ENCODE measurements around the gene CACYBP. TPM values are rescaled to one million over a fixed set of nuclear protein-coding genes. Genes with fewer than 3 reads are reported as not detected.
A peak's percentile ranks its signal among the peaks of the same experiment; 100 is the strongest.
"Not testable (repeated sequence)": the region's sequence is repeated elsewhere in the genome, so short reads cannot be mapped to it uniquely, and the experiment has no call there.

The CACYBP gene
- total RNA-seq, 2 donors from 2014 or later, result 345 to 354 TPM

GRCh38 chr1:175033953-175034352 is 34.2 kb downstream of the CACYBP start:
- ATAC-seq, result no peak
- Mint-ChIP-seq H3K9me3 (no peaks in the 10 kb centered on the region), H3K36me3 (no peaks in the 10 kb centered on the region), H3K27ac (no peak overlapping the region)
- no peak for DNase-seq (ENCODE audit: low spot score in 2 of 2)

DNA sequence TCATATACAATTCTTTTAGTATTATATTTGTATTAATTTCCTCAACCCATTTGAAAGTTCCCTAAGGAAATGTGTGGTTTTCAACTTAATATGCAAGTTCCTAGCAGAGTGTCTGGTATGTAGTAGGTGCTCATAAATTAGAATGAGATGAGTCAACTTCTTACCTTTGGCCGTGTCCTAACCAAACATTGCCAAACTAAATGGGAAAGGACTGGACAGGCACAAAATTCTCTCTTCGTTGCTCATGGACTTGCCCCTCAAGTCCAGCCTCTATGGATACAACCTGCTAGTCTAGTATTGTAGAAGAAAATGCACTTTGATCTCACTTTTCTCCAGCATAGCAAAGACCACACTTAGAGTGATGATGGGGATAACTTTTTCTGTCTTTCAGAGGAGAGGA is 35.0 kb downstream of the CACYBP start:
- DNase-seq (ENCODE audit: low spot score in 2 of 2) (no peak), ATAC-seq (no peak)

DNA sequence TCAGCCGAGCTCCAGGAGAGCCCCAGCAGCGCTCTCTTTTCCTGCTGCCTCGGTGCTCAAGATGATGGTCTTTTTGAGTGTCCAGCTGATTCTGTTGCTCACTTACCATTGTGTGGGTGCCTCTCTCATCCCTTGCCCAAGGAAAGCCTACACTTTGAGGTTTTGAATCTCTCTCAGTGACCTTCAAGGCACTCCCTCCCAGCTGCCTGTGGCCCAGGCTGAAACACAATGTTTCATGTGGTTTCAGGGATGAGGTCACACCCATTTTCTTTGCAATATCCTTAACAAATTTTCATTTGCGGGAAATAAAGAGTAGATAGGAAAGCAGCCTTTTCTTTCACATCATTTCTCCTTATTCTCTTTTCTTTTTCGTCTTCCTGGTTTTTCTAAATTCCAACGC is 36.1 kb downstream of the CACYBP start:
- ATAC-seq (peak in 1 of 2 donors; percentile 44), DNase-seq (ENCODE audit: low spot score in 2 of 2) (no peak)
- Mint-ChIP-seq H3K36me3 (no peaks in the 10 kb centered on the region), H3K27ac (no peak overlapping the region), H3K9me3 (no peaks in the 10 kb centered on the region)

More for the DNA sequence above, 35.0 kb downstream of the CACYBP start:
- no peaks in the 10 kb centered on the region for H3K36me3 Mint-ChIP-seq
- H3K9me3 Mint-ChIP-seq, result no peaks in the 10 kb centered on the region
- H3K27ac Mint-ChIP-seq, result no peak overlapping the region

GRCh38 chr1:175036476-175036875 is 36.7 kb downstream of the CACYBP start:
- ATAC-seq, result no peak
- Mint-ChIP-seq H3K9me3 (no peaks in the 10 kb centered on the region), H3K36me3 (no peaks in the 10 kb centered on the region), H3K27ac (no peak overlapping the region)
- no peak for DNase-seq (ENCODE audit: low spot score in 2 of 2)

GRCh38 chr1:175037416-175037815 is 37.7 kb downstream of the CACYBP start:
- H3K9me3 Mint-ChIP-seq, result no peaks in the 10 kb centered on the region
- DNase-seq (ENCODE audit: low spot score in 2 of 2), result no peak
- ATAC-seq, result no peak
- H3K27ac Mint-ChIP-seq, result no peak overlapping the region
- H3K36me3 Mint-ChIP-seq, result no peaks in the 10 kb centered on the region

DNA sequence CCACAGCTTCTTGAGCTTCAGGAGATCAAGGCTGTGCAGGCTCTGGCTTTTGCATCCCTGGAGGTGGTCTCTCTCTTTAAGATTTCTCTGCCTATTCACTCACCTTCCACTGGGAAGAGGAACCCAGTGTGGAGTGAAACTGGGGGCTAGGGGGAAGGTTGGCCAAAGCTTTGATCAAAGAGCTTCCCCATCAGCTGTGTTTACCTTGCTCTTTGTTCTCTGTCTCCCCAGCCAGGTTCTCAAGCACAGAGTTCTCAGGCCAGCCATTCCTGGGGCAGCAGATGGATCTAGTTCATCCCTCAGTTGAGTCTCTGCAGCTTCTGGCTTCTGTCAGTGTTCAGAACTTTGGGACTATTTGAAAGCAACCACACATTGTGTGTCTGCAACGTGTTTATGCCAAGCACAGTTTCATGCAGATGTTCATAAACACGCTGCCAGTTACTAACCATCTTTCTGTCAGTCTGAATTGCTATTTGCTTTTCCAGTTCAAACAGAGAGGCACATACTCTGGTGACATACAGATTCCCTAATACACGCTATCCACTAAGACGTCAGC is 40.7 kb downstream of the CACYBP start:
- ATAC-seq, result no peak
- Mint-ChIP-seq H3K27ac (no peak overlapping the region), H3K36me3 (no peaks in the 10 kb centered on the region), H3K9me3 (no peaks in the 10 kb centered on the region)
- DNase-seq (ENCODE audit: low spot score in 2 of 2), result no peak

DNA sequence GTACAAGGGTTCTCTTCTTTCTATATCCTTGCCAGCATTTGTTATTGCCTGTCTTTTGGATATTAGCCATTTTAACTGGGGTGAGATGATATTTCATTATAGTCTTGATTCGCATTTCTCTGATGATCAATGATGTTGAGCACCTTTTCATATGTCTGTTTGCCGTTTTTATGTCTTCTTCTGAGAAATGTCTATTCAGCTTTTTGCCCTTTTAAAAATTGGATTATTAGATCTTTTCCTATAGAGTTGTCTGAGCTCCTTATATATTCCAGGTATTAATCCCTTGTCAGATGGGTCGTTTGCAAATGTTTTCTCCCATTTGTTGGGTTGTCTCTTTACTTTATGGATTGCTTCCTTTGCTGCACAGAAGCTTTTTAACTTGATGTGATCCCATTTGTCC is 42.9 kb downstream of the CACYBP start:
- DNase-seq (ENCODE audit: low spot score in 2 of 2), result no peak
- Mint-ChIP-seq H3K9me3 (no peaks in the 10 kb centered on the region), H3K36me3 (no peaks in the 10 kb centered on the region), H3K27ac (no peak overlapping the region)
- no peak for ATAC-seq

DNA sequence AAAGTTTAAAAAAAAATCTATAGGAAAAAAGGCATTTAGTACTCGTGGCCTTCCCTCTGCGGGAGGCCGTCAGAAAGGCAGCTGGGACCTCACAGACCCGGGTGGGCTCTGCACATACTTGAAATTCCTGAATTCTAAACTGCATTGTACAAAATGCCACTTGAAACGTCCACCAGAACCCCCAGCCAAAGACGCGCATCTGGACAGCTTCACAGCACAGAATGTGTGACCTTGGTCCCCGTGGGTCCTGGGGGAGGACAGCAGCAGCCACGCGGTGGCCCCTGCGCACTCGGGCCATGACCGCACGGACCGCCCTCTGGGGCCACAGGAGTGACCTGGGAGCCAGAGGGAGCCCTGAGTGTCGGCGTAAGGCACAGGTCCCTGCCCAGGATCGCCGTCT is 44.1 kb downstream of the CACYBP start:
- no peaks in the 10 kb centered on the region for H3K9me3 Mint-ChIP-seq
- no peak for DNase-seq (ENCODE audit: low spot score in 2 of 2)
- H3K27ac Mint-ChIP-seq, result no peak overlapping the region
- no peak for ATAC-seq
- no peaks in the 10 kb centered on the region for H3K36me3 Mint-ChIP-seq

DNA sequence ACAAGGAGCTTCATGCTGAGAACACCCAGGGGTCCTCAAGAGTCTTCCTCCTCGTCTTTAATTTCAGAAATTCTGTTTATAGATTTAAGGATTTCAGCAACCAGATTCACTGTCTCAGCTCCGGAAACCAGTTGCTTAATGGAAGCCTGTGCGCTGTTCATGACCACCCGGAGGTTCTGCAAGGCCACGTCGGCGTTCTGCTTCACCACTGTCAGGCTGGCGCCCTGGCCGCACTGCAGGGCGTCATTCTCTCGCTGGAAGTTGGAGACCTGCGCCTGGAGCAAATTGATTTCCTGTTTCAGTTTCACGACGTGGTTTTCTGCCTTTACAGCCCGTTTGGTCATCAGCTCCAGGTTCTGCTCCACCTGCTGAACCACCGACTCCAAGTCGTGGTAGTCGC is 44.8 kb downstream of the CACYBP start:
- not testable (repeated sequence) for H3K27ac Mint-ChIP-seq; H3K9me3 Mint-ChIP-seq; DNase-seq (ENCODE audit: low spot score in 2 of 2); ATAC-seq; H3K36me3 Mint-ChIP-seq

GRCh38 chr1:175045097-175045496 is 45.4 kb downstream of the CACYBP start:
- H3K27ac Mint-ChIP-seq, result no peak overlapping the region
- H3K9me3 Mint-ChIP-seq, result no peaks in the 10 kb centered on the region
- DNase-seq (ENCODE audit: low spot score in 2 of 2), result no peak
- no peak for ATAC-seq
- no peaks in the 10 kb centered on the region for H3K36me3 Mint-ChIP-seq

- H3K36me3 Mint-ChIP-seq, result no peaks in the 10 kb centered on the region
These were observed 45.8 kb downstream of the CACYBP start for GRCh38 chr1:175045519-175045918.

GRCh38 chr1:175050992-175051391 is 51.2 kb downstream of the CACYBP start:
- ATAC-seq (no peak), DNase-seq (ENCODE audit: low spot score in 2 of 2) (no peak)
- H3K9me3 Mint-ChIP-seq, result no peaks in the 10 kb centered on the region
- H3K36me3 Mint-ChIP-seq, result no peaks in the 10 kb centered on the region
- peak overlapping the region in 1 of 2 donors; percentile 4 for H3K27ac Mint-ChIP-seq

More at GRCh38 chr1:175045519-175045918, 45.8 kb downstream of the CACYBP start:
- no peak for DNase-seq (ENCODE audit: low spot score in 2 of 2)
- Mint-ChIP-seq H3K27ac (no peak overlapping the region), H3K9me3 (no peaks in the 10 kb centered on the region)
- ATAC-seq, result no peak

- Mint-ChIP-seq H3K9me3 (no peaks in the 10 kb centered on the region), H3K36me3 (no peaks in the 10 kb centered on the region), H3K27ac (no peak overlapping the region)
- no peak for DNase-seq (ENCODE audit: low spot score in 2 of 2)
- ATAC-seq, result no peak
These were observed 55.0 kb downstream of the CACYBP start for GRCh38 chr1:175054736-175055135.

Other genes starting within 250 kb of the CACYBP start
- 10 to 100 TPM; 42.6 to 45.7 TPM for gene MRPS14, start 23.5 kb downstream of the CACYBP start, total RNA-seq
- gene TNN, start 67.9 kb downstream of the CACYBP start, total RNA-seq, result not detected
- 10 to 100 TPM; 21.2 to 23.4 TPM for gene KIAA0040, start 192.8 kb downstream of the CACYBP start, total RNA-seq